ENCODE data around the gene CHCHD4. TPM values are rescaled to one million over a fixed set of nuclear protein-coding genes. Genes with fewer than 3 reads are reported as not detected.
"Not testable (repeated sequence)": the region's sequence is repeated elsewhere in the genome, so short reads cannot be mapped to it uniquely, and the experiment has no call there.

The CHCHD4 gene
- polyA plus RNA-seq, 1 donor from 2014 or later, result 24.6 TPM

DNA sequence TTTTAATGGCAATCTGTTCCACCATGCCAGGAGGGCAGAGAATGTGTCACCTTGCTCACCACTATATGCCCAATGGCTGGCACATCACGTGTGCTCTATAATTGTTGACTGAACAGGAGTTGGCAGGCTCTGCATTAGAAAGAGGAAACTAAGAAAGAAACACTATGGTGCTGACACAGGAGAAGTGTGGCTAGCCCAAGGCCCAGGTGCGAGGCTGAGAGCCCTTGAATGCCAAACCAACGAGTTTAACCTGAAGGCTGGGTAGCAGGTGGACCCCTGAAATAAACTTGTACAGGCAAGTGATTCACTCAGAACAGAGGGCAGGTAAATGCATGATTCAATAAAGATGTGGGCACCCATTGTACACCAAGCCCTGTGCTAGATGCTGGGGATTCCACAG is 2.4 kb downstream of the CHCHD4 start:
- Histone ChIP-seq H3K9me2 (ENCODE audit: insufficient read depth, low read length) (no peaks in the 10 kb centered on the region), H3K27me3 (ENCODE audit: insufficient read depth, low read depth, low read length) (no peaks in the 10 kb centered on the region), H3K36me3 (ENCODE audit: insufficient read depth, low read length) (no peaks in the 10 kb centered on the region), H3K9ac (ENCODE audit: low read length) (no peak overlapping the region), H3K4me2 (ENCODE audit: low read length) (no peak overlapping the region), H3K4me3 (ENCODE audit: low read length) (no peak overlapping the region), H2AFZ (ENCODE audit: low read depth, low read length) (no peak overlapping the region), H3K9me3 (ENCODE audit: low read length) (no peaks in the 10 kb centered on the region), H3F3A (ENCODE audit: insufficient read depth, low read length, poor library complexity, severe bottlenecking) (no peaks in the 10 kb centered on the region), H3K79me2 (replicated peaks; ENCODE audit: insufficient read depth, low read length) (peaks cover 21% of the 10 kb centered on the region), H4K20me1 (ENCODE audit: insufficient read depth) (no peaks in the 10 kb centered on the region), H3K27ac (ENCODE audit: low read length) (no peak overlapping the region)
- no peak for TF ChIP-seq EP300 (conservative IDR thresholded peaks at IDR 0.05; ENCODE audit: poor library complexity, severe bottlenecking)
- TF ChIP-seq, protein P1, sequence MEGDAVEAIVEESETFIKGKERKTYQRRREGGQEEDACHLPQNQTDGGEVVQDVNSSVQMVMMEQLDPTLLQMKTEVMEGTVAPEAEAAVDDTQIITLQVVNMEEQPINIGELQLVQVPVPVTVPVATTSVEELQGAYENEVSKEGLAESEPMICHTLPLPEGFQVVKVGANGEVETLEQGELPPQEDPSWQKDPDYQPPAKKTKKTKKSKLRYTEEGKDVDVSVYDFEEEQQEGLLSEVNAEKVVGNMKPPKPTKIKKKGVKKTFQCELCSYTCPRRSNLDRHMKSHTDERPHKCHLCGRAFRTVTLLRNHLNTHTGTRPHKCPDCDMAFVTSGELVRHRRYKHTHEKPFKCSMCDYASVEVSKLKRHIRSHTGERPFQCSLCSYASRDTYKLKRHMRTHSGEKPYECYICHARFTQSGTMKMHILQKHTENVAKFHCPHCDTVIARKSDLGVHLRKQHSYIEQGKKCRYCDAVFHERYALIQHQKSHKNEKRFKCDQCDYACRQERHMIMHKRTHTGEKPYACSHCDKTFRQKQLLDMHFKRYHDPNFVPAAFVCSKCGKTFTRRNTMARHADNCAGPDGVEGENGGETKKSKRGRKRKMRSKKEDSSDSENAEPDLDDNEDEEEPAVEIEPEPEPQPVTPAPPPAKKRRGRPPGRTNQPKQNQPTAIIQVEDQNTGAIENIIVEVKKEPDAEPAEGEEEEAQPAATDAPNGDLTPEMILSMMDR (IDR thresholded peaks at IDR 0.05; ENCODE audit: poor library complexity, severe bottlenecking), result no peak
- no peak for TF ChIP-seq POLR2AphosphoS5 (IDR thresholded peaks at IDR 0.05)
- TF ChIP-seq EZH2 (IDR thresholded peaks at IDR 0.05; ENCODE audit: borderline replicate concordance, insufficient read depth, low read length, poor library complexity, severe bottlenecking), result no peak
- no peak for TF ChIP-seq MXI1 (conservative IDR thresholded peaks at IDR 0.05; ENCODE audit: poor library complexity, severe bottlenecking)
- TF ChIP-seq SMC3 (conservative IDR thresholded peaks at IDR 0.05; ENCODE audit: poor library complexity), result no peak
- TF ChIP-seq TAF1 (IDR thresholded peaks at IDR 0.05; ENCODE audit: low read depth), result no peak
- TF ChIP-seq RAD21 (conservative IDR thresholded peaks at IDR 0.05), result no peak
- TF ChIP-seq, protein P2, sequence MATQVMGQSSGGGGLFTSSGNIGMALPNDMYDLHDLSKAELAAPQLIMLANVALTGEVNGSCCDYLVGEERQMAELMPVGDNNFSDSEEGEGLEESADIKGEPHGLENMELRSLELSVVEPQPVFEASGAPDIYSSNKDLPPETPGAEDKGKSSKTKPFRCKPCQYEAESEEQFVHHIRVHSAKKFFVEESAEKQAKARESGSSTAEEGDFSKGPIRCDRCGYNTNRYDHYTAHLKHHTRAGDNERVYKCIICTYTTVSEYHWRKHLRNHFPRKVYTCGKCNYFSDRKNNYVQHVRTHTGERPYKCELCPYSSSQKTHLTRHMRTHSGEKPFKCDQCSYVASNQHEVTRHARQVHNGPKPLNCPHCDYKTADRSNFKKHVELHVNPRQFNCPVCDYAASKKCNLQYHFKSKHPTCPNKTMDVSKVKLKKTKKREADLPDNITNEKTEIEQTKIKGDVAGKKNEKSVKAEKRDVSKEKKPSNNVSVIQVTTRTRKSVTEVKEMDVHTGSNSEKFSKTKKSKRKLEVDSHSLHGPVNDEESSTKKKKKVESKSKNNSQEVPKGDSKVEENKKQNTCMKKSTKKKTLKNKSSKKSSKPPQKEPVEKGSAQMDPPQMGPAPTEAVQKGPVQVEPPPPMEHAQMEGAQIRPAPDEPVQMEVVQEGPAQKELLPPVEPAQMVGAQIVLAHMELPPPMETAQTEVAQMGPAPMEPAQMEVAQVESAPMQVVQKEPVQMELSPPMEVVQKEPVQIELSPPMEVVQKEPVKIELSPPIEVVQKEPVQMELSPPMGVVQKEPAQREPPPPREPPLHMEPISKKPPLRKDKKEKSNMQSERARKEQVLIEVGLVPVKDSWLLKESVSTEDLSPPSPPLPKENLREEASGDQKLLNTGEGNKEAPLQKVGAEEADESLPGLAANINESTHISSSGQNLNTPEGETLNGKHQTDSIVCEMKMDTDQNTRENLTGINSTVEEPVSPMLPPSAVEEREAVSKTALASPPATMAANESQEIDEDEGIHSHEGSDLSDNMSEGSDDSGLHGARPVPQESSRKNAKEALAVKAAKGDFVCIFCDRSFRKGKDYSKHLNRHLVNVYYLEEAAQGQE (IDR thresholded peaks at IDR 0.05; ENCODE audit: borderline replicate concordance), result no peak

DNA sequence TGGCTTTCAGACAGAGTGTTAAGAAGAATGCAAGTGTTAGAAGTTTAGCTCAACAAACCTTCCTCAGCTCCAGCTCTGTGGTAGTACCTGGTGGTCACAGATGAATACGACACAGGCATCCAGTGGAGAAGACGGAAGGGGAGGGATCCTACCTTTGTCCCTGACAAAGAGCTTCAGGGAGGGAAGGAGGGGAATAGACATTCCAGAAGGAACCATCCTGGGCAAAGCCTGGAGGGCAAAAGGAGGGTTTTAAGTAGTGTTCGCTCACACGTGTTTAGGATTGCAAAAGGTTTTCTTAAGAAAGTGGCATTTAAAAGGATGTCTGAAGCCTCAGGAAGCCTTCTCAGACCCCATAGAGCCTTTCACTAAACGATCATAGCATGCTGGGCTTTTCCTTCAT is 2.8 kb downstream of the CHCHD4 start:
- no peaks in the 10 kb centered on the region for H3K27me3 ChIP-seq (ENCODE audit: insufficient read depth, low read depth, low read length)
- H3K4me3 ChIP-seq (ENCODE audit: low read length), result no peak overlapping the region
- no peaks in the 10 kb centered on the region for H4K20me1 ChIP-seq (ENCODE audit: insufficient read depth)
- TF ChIP-seq SMC3 (conservative IDR thresholded peaks at IDR 0.05; ENCODE audit: poor library complexity) (no peak), EZH2 (IDR thresholded peaks at IDR 0.05; ENCODE audit: borderline replicate concordance, insufficient read depth, low read length, poor library complexity, severe bottlenecking) (no peak), RAD21 (conservative IDR thresholded peaks at IDR 0.05) (no peak), MXI1 (conservative IDR thresholded peaks at IDR 0.05; ENCODE audit: poor library complexity, severe bottlenecking) (no peak), EP300 (conservative IDR thresholded peaks at IDR 0.05; ENCODE audit: poor library complexity, severe bottlenecking) (no peak), TAF1 (IDR thresholded peaks at IDR 0.05; ENCODE audit: low read depth) (no peak), POLR2AphosphoS5 (IDR thresholded peaks at IDR 0.05) (no peak)
- TF ChIP-seq, protein P1 (IDR thresholded peaks at IDR 0.05; ENCODE audit: poor library complexity, severe bottlenecking), result no peak
- TF ChIP-seq, protein P2 (IDR thresholded peaks at IDR 0.05; ENCODE audit: borderline replicate concordance), result no peak
- H3K4me2 ChIP-seq (ENCODE audit: low read length), result no peak overlapping the region
- no peak overlapping the region for H2AFZ ChIP-seq (ENCODE audit: low read depth, low read length)
- H3K9ac ChIP-seq (ENCODE audit: low read length), result no peak overlapping the region
- H3K79me2 ChIP-seq (replicated peaks; ENCODE audit: insufficient read depth, low read length), result peaks cover 17% of the 10 kb centered on the region
- H3K9me2 ChIP-seq (ENCODE audit: insufficient read depth, low read length), result no peaks in the 10 kb centered on the region
- H3F3A ChIP-seq (ENCODE audit: insufficient read depth, low read length, poor library complexity, severe bottlenecking), result no peaks in the 10 kb centered on the region
- no peaks in the 10 kb centered on the region for H3K9me3 ChIP-seq (ENCODE audit: low read length)
- H3K27ac ChIP-seq (ENCODE audit: low read length), result no peak overlapping the region
- H3K36me3 ChIP-seq (ENCODE audit: insufficient read depth, low read length), result no peaks in the 10 kb centered on the region

DNA sequence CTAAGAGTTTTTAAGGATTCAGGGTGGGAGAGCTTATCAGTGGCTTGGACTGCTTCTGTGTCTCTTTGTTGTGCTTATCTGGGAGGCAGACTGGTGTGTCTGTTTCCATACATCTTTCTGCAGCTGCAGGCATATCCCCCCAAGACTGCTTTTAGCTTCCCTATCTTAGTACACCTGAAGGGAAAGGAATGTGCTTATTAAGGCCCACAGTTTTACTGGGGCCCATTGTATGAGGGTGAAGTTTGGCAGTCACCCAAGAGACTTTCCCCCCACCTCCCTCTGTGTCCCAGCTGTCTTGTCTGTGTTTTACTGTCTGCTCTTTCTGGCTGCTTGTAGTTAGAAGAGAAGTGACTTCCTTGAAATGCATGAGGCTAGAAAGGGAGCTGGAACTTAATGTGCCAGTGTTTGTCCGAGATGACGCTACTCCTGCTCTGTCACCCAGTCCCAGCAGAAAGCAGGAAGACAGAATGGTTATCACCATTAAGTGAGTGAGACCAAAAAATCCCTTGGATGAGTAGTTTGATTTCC is 3.7 kb downstream of the CHCHD4 start:
- H3K36me3 ChIP-seq (ENCODE audit: insufficient read depth, low read length); H3K79me2 ChIP-seq (replicated peaks; ENCODE audit: insufficient read depth, low read length); H3K9me2 ChIP-seq (ENCODE audit: insufficient read depth, low read length); H3K9ac ChIP-seq (ENCODE audit: low read length); H3F3A ChIP-seq (ENCODE audit: insufficient read depth, low read length, poor library complexity, severe bottlenecking); H3K4me3 ChIP-seq (ENCODE audit: low read length); H3K4me2 ChIP-seq (ENCODE audit: low read length); H3K9me3 ChIP-seq (ENCODE audit: low read length); H3K27me3 ChIP-seq (ENCODE audit: insufficient read depth, low read depth, low read length); H3K27ac ChIP-seq (ENCODE audit: low read length); H4K20me1 ChIP-seq (ENCODE audit: insufficient read depth); H2AFZ ChIP-seq (ENCODE audit: low read depth, low read length): not testable (repeated sequence)

Measured in neural cell (in vitro differentiated cells).